Measurements from ENCODE around the gene PIAS4.

DNA sequence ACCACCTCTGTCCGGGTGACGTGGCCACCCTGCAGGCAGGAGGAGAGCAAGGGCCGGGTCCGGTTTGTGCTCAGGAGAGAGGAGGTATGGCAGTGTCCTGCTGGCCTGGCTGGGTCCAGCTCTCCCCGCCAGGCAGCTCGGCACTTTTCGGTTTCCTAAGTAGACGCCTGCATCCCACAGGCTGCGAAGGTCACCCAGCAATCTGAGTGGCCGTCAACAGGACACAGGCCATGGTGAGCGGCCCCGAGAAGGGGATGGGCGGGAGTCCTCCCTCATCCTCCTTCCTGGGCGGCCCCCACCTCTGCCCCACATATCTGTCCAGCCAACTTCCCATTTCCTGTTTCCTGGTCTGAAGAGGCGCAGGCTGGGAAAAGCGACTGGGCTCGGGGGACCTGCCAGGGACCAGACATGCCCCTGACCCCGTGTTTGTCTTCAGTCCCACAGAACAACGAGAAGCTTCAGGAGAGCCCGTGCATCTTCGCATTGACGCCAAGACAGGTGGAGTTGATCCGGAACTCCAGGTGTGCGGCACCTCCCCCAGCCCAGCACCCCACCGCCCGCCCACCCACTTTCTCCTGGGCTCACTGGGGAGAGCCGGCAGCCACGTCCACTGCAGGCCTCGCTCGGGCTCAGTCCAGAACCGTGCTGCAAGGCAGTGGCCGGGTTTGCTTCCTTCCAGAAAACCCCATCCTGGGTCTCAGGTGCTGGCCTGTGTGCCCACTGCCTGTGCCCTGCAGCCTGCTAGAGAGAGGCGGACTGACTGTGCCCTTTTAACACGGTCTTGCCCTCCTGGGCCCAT is 16.3 kb downstream of the PIAS4 start:
- TF ChIP-seq, protein P1, sequence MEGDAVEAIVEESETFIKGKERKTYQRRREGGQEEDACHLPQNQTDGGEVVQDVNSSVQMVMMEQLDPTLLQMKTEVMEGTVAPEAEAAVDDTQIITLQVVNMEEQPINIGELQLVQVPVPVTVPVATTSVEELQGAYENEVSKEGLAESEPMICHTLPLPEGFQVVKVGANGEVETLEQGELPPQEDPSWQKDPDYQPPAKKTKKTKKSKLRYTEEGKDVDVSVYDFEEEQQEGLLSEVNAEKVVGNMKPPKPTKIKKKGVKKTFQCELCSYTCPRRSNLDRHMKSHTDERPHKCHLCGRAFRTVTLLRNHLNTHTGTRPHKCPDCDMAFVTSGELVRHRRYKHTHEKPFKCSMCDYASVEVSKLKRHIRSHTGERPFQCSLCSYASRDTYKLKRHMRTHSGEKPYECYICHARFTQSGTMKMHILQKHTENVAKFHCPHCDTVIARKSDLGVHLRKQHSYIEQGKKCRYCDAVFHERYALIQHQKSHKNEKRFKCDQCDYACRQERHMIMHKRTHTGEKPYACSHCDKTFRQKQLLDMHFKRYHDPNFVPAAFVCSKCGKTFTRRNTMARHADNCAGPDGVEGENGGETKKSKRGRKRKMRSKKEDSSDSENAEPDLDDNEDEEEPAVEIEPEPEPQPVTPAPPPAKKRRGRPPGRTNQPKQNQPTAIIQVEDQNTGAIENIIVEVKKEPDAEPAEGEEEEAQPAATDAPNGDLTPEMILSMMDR (IDR thresholded peaks at IDR 0.05): no peak
- TF ChIP-seq POLR2A (IDR thresholded peaks at IDR 0.05) (no peak), POLR2AphosphoS5 (IDR thresholded peaks at IDR 0.05) (no peak), EP300 (IDR thresholded peaks at IDR 0.05) (no peak)
